Rectal smooth muscle tissue (tissue), 1 donor: ENCODE data around the gene ALDH1B1.

ENCODE experiments used
- H3K27ac ChIP-seq: one replicate; pipeline ENCODE4 v1.7.0; 2013; ENCODE audit warnings: low read depth, low read length, inconsistent platforms
- H3K27me3 ChIP-seq: one replicate; pipeline ENCODE4 v1.7.0; 2013; ENCODE audit warnings: low read length; ENCODE audit not compliant: control insufficient read depth, insufficient read depth
- H3K36me3 ChIP-seq: one replicate; pipeline ENCODE4 v1.7.0; 2013; ENCODE audit warnings: low read length; ENCODE audit not compliant: control insufficient read depth, insufficient read depth
- H3K4me1 ChIP-seq: one replicate; pipeline ENCODE4 v1.7.0; 2013; ENCODE audit warnings: low read length; ENCODE audit not compliant: control insufficient read depth, insufficient read depth
- H3K4me3 ChIP-seq: one replicate; pipeline ENCODE4 v1.7.0; 2013; ENCODE audit warnings: low read length
- H3K9ac ChIP-seq: one replicate; pipeline ENCODE4 v1.7.0; 2013; ENCODE audit warnings: low read length

Gene ALDH1B1

GRCh38 chr9:38442473-38443096 lies 50.1 kb downstream of the ALDH1B1 start:
- H3K27ac ChIP-seq, result no peak overlapping the region
- H3K27me3 ChIP-seq, result no peaks in the 10 kb centered on the region
- H3K4me3 ChIP-seq, result no peak overlapping the region
- no peak overlapping the region for H3K9ac ChIP-seq
- H3K4me1 ChIP-seq, result no peaks in the 10 kb centered on the region
- no peaks in the 10 kb centered on the region for H3K36me3 ChIP-seq

- H3K27ac ChIP-seq, result no peak overlapping the region
- H3K9ac ChIP-seq, result no peak overlapping the region
- H3K27me3 ChIP-seq, result no peaks in the 10 kb centered on the region
- no peak overlapping the region for H3K4me3 ChIP-seq
- H3K36me3 ChIP-seq, result no peaks in the 10 kb centered on the region
- no peaks in the 10 kb centered on the region for H3K4me1 ChIP-seq
Observed at GRCh38 chr9:38443181-38443580, 50.7 kb downstream of the ALDH1B1 start.

GRCh38 chr9:38443597-38443996 lies 51.1 kb downstream of the ALDH1B1 start:
- Histone ChIP-seq H3K36me3 (no peaks in the 10 kb centered on the region), H3K4me3 (no peak overlapping the region), H3K4me1 (no peaks in the 10 kb centered on the region), H3K27ac (no peak overlapping the region), H3K27me3 (no peaks in the 10 kb centered on the region), H3K9ac (no peak overlapping the region)

GRCh38 chr9:38445154-38446043 lies 52.9 kb downstream of the ALDH1B1 start:
- no peaks in the 10 kb centered on the region for H3K36me3 ChIP-seq
- no peak overlapping the region for H3K9ac ChIP-seq
- H3K4me3 ChIP-seq, result no peak overlapping the region
- H3K4me1 ChIP-seq, result no peaks in the 10 kb centered on the region
- H3K27ac ChIP-seq, result no peak overlapping the region
- H3K27me3 ChIP-seq, result no peaks in the 10 kb centered on the region

GRCh38 chr9:38447703-38448102 lies 55.2 kb downstream of the ALDH1B1 start:
- Histone ChIP-seq H3K9ac (no peak overlapping the region), H3K27me3 (no peaks in the 10 kb centered on the region), H3K27ac (no peak overlapping the region), H3K4me3 (no peak overlapping the region), H3K36me3 (no peaks in the 10 kb centered on the region), H3K4me1 (no peaks in the 10 kb centered on the region)
